ENCODE data around the gene ARL16.

Gene ARL16

GRCh38 chr17:81648013-81648706, 35.4 kb downstream of the ARL16 start:
- no peak overlapping the region for H3K4me3 ChIP-seq (ENCODE audit: low read depth, low read length)
- no peak for DNase-seq (ENCODE audit: low read depth, low spot score)
- in situ Hi-C loops (cut with HindIII; ENCODE audit: low sequenced_read_pairs) = no loop called here
- TF ChIP-seq CTCF (IDR thresholded peaks at IDR 0.05; ENCODE audit: low read depth, low read length) = no peak

- no peak for DNase-seq (ENCODE audit: low read depth, low spot score)
- in situ Hi-C loops (cut with HindIII; ENCODE audit: low sequenced_read_pairs) = no loop called here
- TF ChIP-seq CTCF (IDR thresholded peaks at IDR 0.05; ENCODE audit: low read depth, low read length) = no peak
- no peak overlapping the region for H3K4me3 ChIP-seq (ENCODE audit: low read depth, low read length)
These were observed 36.0 kb downstream of the ARL16 start for GRCh38 chr17:81647640-81648012.

- no peak overlapping the region for H3K4me3 ChIP-seq (ENCODE audit: low read depth, low read length)
- in situ Hi-C loops (cut with HindIII; ENCODE audit: low sequenced_read_pairs) = no loop called here
- no peak for DNase-seq (ENCODE audit: low read depth, low spot score)
- no peak for TF ChIP-seq CTCF (IDR thresholded peaks at IDR 0.05; ENCODE audit: low read depth, low read length)
These were observed 36.6 kb downstream of the ARL16 start for GRCh38 chr17:81646869-81647600.

- no peak for DNase-seq (ENCODE audit: low read depth, low spot score)
- in situ Hi-C loops (cut with HindIII; ENCODE audit: low sequenced_read_pairs) = no loop called here
- no peak overlapping the region for H3K4me3 ChIP-seq (ENCODE audit: low read depth, low read length)
- TF ChIP-seq CTCF (IDR thresholded peaks at IDR 0.05; ENCODE audit: low read depth, low read length) = no peak
These were observed 38.3 kb downstream of the ARL16 start for GRCh38 chr17:81644976-81645952.

- H3K4me3 ChIP-seq (ENCODE audit: low read depth, low read length) = no peak overlapping the region
- TF ChIP-seq CTCF (IDR thresholded peaks at IDR 0.05; ENCODE audit: low read depth, low read length) = no peak
- in situ Hi-C loops (cut with HindIII; ENCODE audit: low sequenced_read_pairs) = no loop called here
- DNase-seq (ENCODE audit: low read depth, low spot score) = no peak
These were observed 39.1 kb downstream of the ARL16 start for GRCh38 chr17:81644496-81644895.

GRCh38 chr17:81641825-81642489, 41.6 kb downstream of the ARL16 start:
- in situ Hi-C loops (cut with HindIII; ENCODE audit: low sequenced_read_pairs) = no loop called here
- no peak for TF ChIP-seq CTCF (IDR thresholded peaks at IDR 0.05; ENCODE audit: low read depth, low read length)
- no peak overlapping the region for H3K4me3 ChIP-seq (ENCODE audit: low read depth, low read length)
- peak; percentile 47 for DNase-seq (ENCODE audit: low read depth, low spot score)
